ENCODE measurements around the gene PAGE1. TPM values are rescaled to one million over a fixed set of nuclear protein-coding genes. Genes with fewer than 3 reads are reported as not detected.

The PAGE1 gene
- total RNA-seq, 1 experiment from 2014 or later: not detected

DNA sequence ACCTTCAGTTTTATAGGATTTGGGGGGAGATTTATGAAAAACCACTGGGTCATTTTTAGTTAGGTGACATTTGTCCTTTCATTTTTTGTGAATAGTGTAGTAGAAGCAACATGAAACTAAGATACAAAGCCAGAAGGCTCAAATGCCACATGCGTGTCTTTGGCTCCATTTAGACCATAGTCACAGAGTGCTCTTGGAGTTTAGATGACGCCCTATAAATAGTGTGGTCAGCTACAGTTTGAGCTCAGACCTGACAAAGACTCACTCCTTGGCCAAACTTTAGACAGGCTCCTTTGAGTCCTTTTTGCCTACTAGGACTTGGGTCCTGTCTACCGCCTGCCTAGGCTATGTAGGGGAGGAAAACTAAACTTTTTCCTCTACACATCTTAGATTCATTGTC, 16.8 kb upstream of the PAGE1 start:
- Histone ChIP-seq H4K91ac (ENCODE audit: insufficient read length, low read depth, low read length) (no peak overlapping the region), H4K8ac (replicated peaks; ENCODE audit: insufficient read length, low read depth, low read length) (no peak overlapping the region), H4K20me1 (ENCODE audit: control insufficient read depth, insufficient read depth, insufficient read length) (no peaks in the 10 kb centered on the region), H3K4me1 (ENCODE audit: insufficient read depth, low read length) (no peaks in the 10 kb centered on the region), H2BK12ac (ENCODE audit: insufficient read length, low read depth, low read length) (no peak overlapping the region), H2AFZ (ENCODE audit: low read length) (no peak overlapping the region), H3K79me2 (ENCODE audit: insufficient read depth, low read length) (no peaks in the 10 kb centered on the region), H3K79me1 (ENCODE audit: insufficient read depth, low read depth, low read length, poor library complexity, severe bottlenecking) (no peaks in the 10 kb centered on the region), H3K27ac (ENCODE audit: insufficient read length, low read depth, low read length) (no peak overlapping the region), H2BK5ac (ENCODE audit: insufficient read length, low read length) (no peak overlapping the region), H3K9ac (ENCODE audit: extremely low read depth, insufficient read length, low read length) (no peak overlapping the region), H3K23ac (ENCODE audit: insufficient read length, low read depth, low read length) (no peak overlapping the region), H3K4ac (ENCODE audit: low read depth, low read length) (no peak overlapping the region), H3K4me2 (ENCODE audit: insufficient read depth, insufficient read length, low read length) (no peak overlapping the region), H3K9me3 (ENCODE audit: control insufficient read depth, low read depth, low read length) (peaks cover 13% of the 10 kb centered on the region), H2AK5ac (ENCODE audit: insufficient read length, low read length) (no peak overlapping the region), H2BK120ac (ENCODE audit: low read depth, low read length, poor library complexity, severe bottlenecking) (no peak overlapping the region), H3K14ac (ENCODE audit: insufficient read depth, low read length) (no peak overlapping the region), H3K18ac (ENCODE audit: insufficient read length, low read depth, low read length) (no peak overlapping the region), H3K56ac (ENCODE audit: insufficient read length, low read depth, low read length) (no peak overlapping the region), H2BK15ac (ENCODE audit: low read depth, low read length) (no peak overlapping the region), H3K27me3 (ENCODE audit: insufficient read depth, low read length) (no peaks in the 10 kb centered on the region), H2BK20ac (ENCODE audit: low read depth, low read length, poor library complexity, severe bottlenecking) (no peak overlapping the region), H3K23me2 (ENCODE audit: insufficient read length, low read depth, low read length, poor library complexity, severe bottlenecking) (no peaks in the 10 kb centered on the region), H3T11ph (ENCODE audit: low read length) (no peak overlapping the region), H4K5ac (ENCODE audit: insufficient read length, low read depth, low read length) (no peak overlapping the region)
- Mint-ChIP-seq H3K4me1 (peaks cover 9 to 13% of the 10 kb centered on the region in 2 experiments), H3K36me3 (ENCODE audit: insufficient read depth in 1 of 3, low read depth in 3 of 3) (peaks cover 0 to 10% (median 0%) of the 10 kb centered on the region in 3 experiments; a peak in 1 of 7 replicates), H3K9me3 (peaks cover 54 to 59% of the 10 kb centered on the region in 2 experiments), H3K27me3 (ENCODE audit: low read depth) (no peaks in the 10 kb centered on the region), H3K4me3 (no peak overlapping the region), H3K27ac (no peak overlapping the region)
- DNase-seq: no peak
- TF ChIP-seq, protein P1, sequence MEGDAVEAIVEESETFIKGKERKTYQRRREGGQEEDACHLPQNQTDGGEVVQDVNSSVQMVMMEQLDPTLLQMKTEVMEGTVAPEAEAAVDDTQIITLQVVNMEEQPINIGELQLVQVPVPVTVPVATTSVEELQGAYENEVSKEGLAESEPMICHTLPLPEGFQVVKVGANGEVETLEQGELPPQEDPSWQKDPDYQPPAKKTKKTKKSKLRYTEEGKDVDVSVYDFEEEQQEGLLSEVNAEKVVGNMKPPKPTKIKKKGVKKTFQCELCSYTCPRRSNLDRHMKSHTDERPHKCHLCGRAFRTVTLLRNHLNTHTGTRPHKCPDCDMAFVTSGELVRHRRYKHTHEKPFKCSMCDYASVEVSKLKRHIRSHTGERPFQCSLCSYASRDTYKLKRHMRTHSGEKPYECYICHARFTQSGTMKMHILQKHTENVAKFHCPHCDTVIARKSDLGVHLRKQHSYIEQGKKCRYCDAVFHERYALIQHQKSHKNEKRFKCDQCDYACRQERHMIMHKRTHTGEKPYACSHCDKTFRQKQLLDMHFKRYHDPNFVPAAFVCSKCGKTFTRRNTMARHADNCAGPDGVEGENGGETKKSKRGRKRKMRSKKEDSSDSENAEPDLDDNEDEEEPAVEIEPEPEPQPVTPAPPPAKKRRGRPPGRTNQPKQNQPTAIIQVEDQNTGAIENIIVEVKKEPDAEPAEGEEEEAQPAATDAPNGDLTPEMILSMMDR (conservative IDR thresholded peaks at IDR 0.05): no peak
- WGBS (ENCODE audit: extremely low coverage, insufficient read length, low lambda C conversion rate): no CpG with 5 or more reads among the region's 3 CpGs
